GM18858 (cell line): ENCODE measurements around the gene DEFB127.
"Not testable (repeated sequence)": the region's sequence is repeated elsewhere in the genome, so short reads cannot be mapped to it uniquely, and the experiment has no call there.

Experiments used
- ATAC-seq: cut with Tn5 transposase; IDR thresholded peaks from one replicate; pipeline ENCODE4 v1.9.1; 2021; ENCODE audit not compliant: unreplicated experiment

Gene DEFB127

GRCh38 chr20:157154-157553 lies at the start of gene DEFB127:
DEFB127 (plus strand) TSS chr20:157454; CDS start chr20:157545, 91 bp downstream.
- ATAC-seq = no peak

DNA sequence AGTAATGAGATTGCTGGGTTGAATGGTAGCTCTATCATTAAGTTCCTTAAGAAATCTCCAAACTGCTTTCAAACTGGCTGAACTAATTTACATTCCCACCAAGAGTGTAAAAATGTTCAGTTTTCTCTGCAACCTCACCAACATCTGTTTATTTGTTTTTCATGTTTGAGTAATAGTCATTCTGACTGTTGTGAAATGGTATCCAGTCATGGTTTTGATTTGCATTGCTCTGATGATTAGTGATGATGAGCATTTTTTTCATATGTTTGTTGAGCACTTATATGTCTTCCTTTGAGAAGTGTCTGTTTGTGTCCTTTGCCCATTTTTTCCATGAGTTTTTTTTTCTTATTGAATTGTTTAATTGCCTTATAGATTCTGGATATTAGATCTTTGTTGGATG lies 44.9 kb upstream of the DEFB127 start:
- ATAC-seq = no peak

DNA sequence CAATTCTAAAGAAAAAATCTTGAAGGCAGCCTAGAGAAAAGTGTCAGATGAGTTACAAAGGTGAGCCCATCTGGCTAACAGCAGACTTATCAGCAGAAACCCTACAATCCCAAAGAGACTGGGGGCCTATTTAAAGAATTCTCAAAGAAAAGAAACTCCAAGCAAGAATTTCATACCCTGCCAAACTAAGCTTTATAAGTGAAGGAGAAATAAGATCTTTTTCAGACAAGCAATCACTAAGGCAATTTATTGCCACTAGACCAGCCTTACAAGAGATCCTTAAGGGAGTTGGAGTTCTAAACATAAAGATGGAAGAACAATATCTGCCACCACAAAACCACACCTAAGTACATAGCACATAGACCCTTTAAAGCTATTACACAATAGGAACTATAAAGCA lies 39.7 kb upstream of the DEFB127 start:
- ATAC-seq = no peak

DNA sequence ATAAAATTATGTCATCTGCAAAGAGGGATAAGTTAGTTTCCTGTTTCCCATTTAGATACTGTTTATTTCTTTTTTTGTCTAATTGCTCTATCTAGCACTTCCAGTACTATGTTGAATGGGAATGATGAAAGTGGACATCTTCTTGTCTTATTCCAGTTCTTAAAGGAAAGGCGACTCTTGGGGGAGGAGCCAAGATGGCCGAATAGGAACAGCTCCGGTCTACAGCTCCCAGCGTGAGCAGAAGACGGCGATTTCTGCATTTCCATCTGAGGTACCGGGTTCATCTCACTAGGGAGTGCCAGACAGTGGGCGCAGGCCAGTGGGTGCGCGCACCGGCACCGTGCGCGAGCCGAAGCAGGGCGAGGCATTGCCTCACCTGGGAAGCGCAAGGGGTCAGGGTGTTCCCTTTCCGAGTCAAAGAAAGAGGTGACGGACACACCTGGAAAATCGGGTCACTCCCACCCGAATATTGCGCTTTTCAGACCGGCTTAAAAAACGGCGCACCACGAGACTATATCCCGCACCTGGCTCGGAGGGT lies 27.4 kb upstream of the DEFB127 start:
- ATAC-seq = not testable (repeated sequence)

GRCh38 chr20:137668-138490 lies 19.4 kb upstream of the DEFB127 start:
- no peak for ATAC-seq

DNA sequence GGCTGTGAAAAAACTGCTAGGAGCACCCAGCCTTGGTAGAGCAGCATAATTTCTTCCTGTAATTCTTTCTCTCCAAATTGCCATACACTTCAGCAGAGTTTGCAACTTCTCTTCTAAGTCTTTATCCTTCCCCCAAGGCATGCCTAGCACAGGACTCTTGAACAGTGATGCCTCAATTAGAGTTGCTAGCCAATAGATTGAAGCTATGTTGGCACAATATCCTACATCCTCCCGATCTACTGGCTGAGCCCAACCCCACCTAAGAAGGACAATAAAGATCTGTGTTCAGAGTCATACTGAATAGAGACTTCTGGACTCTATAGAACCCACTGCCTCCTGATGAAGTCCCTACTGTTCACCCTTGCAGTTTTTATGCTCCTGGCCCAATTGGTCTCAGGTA lies 15.0 kb upstream of the DEFB127 start, which contains the start of gene DEFB126:
Gene DEFB126, plus strand, starts transcription at position 301 of the 400 bp plus-strand sequence. Its CDS starts 39 bp downstream, at position 340.
- ATAC-seq = no peak

- ATAC-seq = no peak
These were observed 11.4 kb upstream of the DEFB127 start for GRCh38 chr20:145877-146276.

- ATAC-seq = no peak
These were observed 5.1 kb upstream of the DEFB127 start for GRCh38 chr20:152131-152530.

DNA sequence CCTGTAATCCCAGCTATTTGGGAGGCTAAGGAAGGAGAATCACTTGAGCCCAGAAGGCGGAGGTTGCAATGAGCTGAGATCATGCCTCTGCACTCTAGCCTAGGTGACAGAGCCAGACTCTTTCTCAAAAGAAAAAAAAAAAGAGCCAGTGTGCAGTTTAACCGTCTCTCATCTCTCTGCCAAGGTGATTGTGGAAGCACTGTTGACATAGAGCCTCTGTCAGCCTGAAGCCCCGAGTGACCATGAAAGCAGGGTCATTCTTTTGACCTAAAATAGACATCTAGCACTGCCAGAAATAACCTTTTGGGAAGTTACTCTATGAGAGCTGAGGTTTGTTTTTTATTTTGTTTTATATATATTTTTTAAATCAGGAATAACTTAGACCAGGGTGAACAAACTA lies 7.4 kb downstream of the DEFB127 start:
- ATAC-seq = no peak

DNA sequence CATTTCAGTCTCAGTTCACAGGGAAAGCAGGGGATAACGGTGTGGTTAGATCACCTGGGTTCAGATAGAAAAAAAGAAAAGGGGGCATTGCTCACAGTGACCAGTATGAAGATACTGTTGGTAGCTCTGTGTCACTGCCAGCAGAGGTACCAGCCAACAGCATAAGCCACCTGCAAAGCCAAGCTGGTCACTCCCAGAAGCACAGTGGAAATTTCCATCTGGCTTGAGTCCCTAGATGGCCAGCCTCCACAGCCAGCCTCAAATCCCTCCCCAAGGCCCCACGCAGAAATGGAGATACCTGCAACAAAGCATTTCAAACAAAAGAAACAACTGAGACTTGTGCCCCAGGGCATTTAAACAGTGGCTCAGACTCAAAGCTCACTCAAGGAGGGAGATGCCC lies 11.6 kb downstream of the DEFB127 start:
- no peak for ATAC-seq

- no peak for ATAC-seq
These were observed 27.0 kb downstream of the DEFB127 start for GRCh38 chr20:184288-184687.

DNA sequence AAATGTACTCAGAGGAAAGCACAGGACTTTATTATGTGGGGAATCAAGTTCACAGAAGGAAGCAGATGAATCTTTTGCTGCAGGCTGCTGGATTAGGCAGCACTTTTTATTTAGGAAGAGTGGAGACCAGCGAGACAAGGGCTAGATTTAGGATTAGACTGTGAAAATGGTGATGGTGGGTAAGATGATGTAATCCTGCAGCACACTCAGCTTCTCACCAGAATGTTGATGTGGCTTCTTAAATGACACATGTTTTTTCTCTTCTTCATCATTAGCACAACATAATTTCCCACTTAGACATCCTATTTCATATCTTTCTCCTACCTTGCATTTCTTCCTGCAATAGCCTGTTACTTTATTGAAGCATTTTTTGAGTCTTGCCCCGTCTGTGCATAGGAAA lies 30.5 kb downstream of the DEFB127 start:
- no peak for ATAC-seq

GRCh38 chr20:189611-190010 lies 32.4 kb downstream of the DEFB127 start, which contains the start of gene DEFB128:
DEFB128 (minus strand) TSS chr20:189711; CDS start chr20:189623, 88 bp downstream.
- ATAC-seq = no peak

GRCh38 chr20:198225-198624 lies 41.0 kb downstream of the DEFB127 start:
- no peak for ATAC-seq

DNA sequence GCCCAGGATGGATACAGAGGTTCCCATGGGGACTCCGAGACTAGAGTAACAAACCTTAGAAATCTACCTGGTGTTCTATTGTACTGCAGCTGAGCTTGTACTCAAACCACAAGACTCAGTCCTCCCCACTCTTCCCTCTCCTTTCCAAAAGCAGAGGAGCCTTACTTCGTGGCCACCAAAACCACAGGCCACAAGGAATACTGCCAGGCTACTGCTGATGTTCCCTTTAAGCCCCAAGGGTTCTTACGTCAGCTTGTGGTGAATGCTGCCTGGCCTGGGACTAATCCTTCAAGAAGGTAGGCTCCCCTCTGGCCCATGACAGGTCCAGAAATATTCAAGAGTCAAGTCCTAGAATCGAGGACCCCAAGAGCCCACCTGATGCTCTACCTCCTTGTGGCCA lies 42.7 kb downstream of the DEFB127 start:
- no peak for ATAC-seq

GRCh38 chr20:203630-204029 lies 46.4 kb downstream of the DEFB127 start:
- ATAC-seq = not testable (repeated sequence)
